ENCODE data around the gene PECR.

The PECR gene

DNA sequence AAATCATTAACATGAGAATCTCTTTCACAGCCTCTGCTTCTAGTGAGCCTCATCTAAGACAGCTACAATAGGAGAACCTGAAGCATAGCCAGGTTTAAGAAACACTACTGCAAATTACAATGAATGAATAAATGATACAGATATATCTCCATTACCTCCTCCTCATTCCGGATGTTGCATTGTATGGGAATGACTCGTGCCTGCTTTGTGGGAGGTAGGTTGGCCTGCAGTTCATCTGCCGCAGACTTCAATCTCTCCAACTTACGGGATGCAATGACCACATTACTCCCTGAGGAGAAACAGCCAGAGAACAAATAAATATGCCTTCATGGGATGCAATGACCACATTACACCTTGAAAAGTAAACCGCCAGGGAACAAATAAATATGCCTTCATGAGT lies 15.4 kb downstream of the PECR start:
- no peak overlapping the region for H3K27ac Mint-ChIP-seq
- H3K4me3 Mint-ChIP-seq, result no peak overlapping the region
- TF ChIP-seq, protein P1, sequence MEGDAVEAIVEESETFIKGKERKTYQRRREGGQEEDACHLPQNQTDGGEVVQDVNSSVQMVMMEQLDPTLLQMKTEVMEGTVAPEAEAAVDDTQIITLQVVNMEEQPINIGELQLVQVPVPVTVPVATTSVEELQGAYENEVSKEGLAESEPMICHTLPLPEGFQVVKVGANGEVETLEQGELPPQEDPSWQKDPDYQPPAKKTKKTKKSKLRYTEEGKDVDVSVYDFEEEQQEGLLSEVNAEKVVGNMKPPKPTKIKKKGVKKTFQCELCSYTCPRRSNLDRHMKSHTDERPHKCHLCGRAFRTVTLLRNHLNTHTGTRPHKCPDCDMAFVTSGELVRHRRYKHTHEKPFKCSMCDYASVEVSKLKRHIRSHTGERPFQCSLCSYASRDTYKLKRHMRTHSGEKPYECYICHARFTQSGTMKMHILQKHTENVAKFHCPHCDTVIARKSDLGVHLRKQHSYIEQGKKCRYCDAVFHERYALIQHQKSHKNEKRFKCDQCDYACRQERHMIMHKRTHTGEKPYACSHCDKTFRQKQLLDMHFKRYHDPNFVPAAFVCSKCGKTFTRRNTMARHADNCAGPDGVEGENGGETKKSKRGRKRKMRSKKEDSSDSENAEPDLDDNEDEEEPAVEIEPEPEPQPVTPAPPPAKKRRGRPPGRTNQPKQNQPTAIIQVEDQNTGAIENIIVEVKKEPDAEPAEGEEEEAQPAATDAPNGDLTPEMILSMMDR (IDR thresholded peaks at IDR 0.05; ENCODE audit: unreplicated experiment in 3 of 3), result no peak
- no peaks in the 10 kb centered on the region for H3K9me3 Mint-ChIP-seq
- H3K36me3 Mint-ChIP-seq (ENCODE audit: low read depth), result peaks cover 28% of the 10 kb centered on the region
- peaks cover 4% of the 10 kb centered on the region for H3K4me1 Mint-ChIP-seq
- H3K27me3 Mint-ChIP-seq (ENCODE audit: low read depth), result no peaks in the 10 kb centered on the region

DNA sequence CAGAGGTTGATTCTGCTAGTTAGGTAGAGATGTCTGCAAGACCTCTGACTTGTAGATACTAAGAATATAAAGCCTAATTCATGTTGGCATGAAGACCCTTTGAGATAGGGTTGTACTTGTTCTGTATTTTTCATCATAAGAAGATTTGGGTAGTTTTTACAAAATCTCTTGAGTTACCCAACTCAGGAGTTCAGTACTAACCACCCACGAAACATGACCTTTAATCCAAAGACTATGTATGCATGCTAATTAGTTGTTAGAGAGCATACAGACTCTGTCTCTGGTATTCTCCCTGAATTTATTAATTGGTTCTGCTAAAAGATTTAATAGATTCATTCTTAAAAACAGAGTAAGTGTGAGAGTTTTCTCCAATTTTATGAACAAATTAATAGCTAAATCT lies 16.9 kb downstream of the PECR start:
- TF ChIP-seq, protein P1 (IDR thresholded peaks at IDR 0.05; ENCODE audit: unreplicated experiment in 3 of 3), result no peak
- no peak overlapping the region for H3K4me3 Mint-ChIP-seq

DNA sequence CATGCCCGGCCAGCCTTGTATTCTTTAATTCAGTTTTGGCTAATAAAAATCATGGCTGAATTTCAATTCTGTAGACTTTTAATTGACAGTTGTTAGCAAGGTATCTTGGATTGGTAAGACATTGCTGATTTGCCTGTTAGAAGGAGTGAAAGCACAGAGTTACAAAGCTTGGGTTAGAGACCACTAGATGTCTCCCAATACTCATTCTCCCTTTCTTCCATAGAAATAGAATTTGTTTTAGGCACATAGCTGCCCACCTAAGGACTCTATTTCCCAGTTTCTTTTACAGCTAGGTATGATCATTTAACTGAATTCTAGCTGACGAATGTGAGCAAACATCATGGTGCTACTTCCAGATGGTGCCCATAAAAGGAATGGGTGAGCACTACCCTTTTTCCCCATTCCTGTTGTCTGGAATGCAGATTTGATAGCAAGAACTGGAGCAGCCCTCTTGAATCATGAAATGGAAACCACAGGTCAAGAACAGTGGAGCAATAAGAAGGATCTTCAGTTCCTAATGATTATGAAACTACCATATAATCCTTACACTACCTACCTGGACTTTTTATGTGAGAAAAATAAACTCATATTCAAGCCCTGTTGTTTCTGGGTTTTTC lies 17.5 kb downstream of the PECR start:
- Mint-ChIP-seq H3K4me1 (peaks cover 4% of the 10 kb centered on the region), H3K4me3 (no peak overlapping the region), H3K27ac (no peak overlapping the region), H3K9me3 (no peaks in the 10 kb centered on the region), H3K36me3 (ENCODE audit: low read depth) (peaks cover 27% of the 10 kb centered on the region), H3K27me3 (ENCODE audit: low read depth) (no peaks in the 10 kb centered on the region)
- TF ChIP-seq, protein P1 (IDR thresholded peaks at IDR 0.05; ENCODE audit: unreplicated experiment in 3 of 3), result peak in 2 of 3 experiments; percentile 15 to 32

More for the DNA sequence above, 16.9 kb downstream of the PECR start:
- H3K27me3 Mint-ChIP-seq (ENCODE audit: low read depth), result no peaks in the 10 kb centered on the region
- no peak overlapping the region for H3K27ac Mint-ChIP-seq
- H3K36me3 Mint-ChIP-seq (ENCODE audit: low read depth), result peaks cover 25% of the 10 kb centered on the region
- peaks cover 4% of the 10 kb centered on the region for H3K4me1 Mint-ChIP-seq
- no peaks in the 10 kb centered on the region for H3K9me3 Mint-ChIP-seq

DNA sequence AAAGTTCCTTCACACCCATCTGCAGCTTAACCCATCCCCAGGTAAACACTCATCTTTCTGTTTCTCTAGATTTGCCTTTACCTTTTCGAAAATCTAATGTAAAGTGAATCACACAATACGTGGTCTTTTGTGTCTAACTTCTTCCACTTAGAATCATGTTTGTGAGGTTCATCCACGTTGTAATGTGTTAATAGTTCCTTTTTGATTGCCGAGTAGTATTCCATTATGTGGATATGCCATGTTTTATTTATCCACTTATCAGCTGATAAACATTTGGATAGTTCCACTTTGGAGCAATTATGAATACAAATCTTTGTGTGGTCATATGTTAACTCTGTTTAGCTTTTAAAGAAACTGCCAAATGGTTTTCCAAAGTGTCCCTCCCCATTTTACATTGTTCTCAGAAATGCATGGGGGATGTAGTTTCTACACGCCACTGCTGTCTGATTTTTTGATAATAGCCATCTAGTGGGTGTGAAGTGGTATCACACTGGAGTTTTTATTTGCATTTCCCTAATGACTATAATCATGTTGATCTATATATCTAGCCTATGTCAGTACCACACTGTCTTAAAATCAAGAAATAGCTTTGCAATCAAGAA lies 22.3 kb downstream of the PECR start:
- H3K27me3 Mint-ChIP-seq (ENCODE audit: low read depth), result no peaks in the 10 kb centered on the region
- H3K27ac Mint-ChIP-seq, result peak overlapping the region in 2 of 3 experiments; percentile 8 to 98
- no peaks in the 10 kb centered on the region for H3K9me3 Mint-ChIP-seq
- TF ChIP-seq, protein P1 (IDR thresholded peaks at IDR 0.05; ENCODE audit: unreplicated experiment in 3 of 3), result peak in 2 of 3 experiments; percentile 23 to 31
- H3K4me3 Mint-ChIP-seq, result no peak overlapping the region
- H3K36me3 Mint-ChIP-seq (ENCODE audit: low read depth), result peaks cover 30% of the 10 kb centered on the region
- peaks cover 12% of the 10 kb centered on the region for H3K4me1 Mint-ChIP-seq

DNA sequence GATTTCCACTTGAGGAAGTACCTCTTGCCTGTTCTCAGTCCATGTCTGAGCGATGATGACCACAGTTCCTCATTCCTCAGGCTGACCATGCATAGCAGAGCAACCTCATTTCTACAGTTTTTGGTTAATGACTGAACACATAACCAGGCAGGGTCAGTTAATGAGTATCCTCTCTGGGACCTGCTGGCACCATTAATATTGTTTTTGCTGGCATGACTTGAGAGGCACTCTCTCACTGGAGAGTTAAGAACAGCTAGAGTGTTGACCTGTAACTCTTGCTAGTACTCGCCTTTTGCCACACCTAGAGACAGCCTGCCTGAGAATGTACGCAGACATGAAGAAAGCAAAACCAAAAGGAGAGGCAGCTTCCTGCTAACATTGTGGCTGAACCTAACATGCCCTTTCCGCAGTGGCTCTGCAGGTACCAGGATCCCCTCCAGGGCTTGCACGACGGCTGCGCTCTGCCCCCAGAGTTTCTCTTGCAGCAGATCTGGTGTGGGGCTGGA lies 23.9 kb downstream of the PECR start:
- no peaks in the 10 kb centered on the region for H3K9me3 Mint-ChIP-seq
- peak overlapping the region in 2 of 3 experiments; percentile 48 to 62 for H3K4me3 Mint-ChIP-seq
- no peaks in the 10 kb centered on the region for H3K27me3 Mint-ChIP-seq (ENCODE audit: low read depth)
- H3K27ac Mint-ChIP-seq, result peak overlapping the region; percentile 91 to 98 (median 97)
- peaks cover 12% of the 10 kb centered on the region for H3K4me1 Mint-ChIP-seq
- peaks cover 30% of the 10 kb centered on the region for H3K36me3 Mint-ChIP-seq (ENCODE audit: low read depth)
- TF ChIP-seq, protein P1 (IDR thresholded peaks at IDR 0.05; ENCODE audit: unreplicated experiment in 3 of 3), result no peak
